WERI-Rb-1 (cell line): ENCODE results near the gene ACTL10.

ENCODE experiments used
- DNase-seq: peaks from one replicate; pipeline ENCODE4 v3.0.0-alpha.2; 2020
- H3K27ac ChIP-seq: fragments of 250-450 bp; sonication (Bioruptor Pico); 2 replicates; pipeline ENCODE4 v1.5.1; 2020; ENCODE audit warnings: mild to moderate bottlenecking, moderate library complexity
- H3K27me3 ChIP-seq: fragments of 250-450 bp; sonication (Bioruptor Pico); 2 replicates; pipeline ENCODE4 v1.5.1; 2021; ENCODE audit warnings: mild to moderate bottlenecking, low read depth, moderate library complexity; ENCODE audit not compliant: insufficient read depth, severe bottlenecking
- H3K36me3 ChIP-seq: fragments of 250-450 bp; sonication (Bioruptor Pico); 2 replicates; pipeline ENCODE4 v1.5.1; 2020; ENCODE audit warnings: mild to moderate bottlenecking, moderate library complexity
- H3K4me3 ChIP-seq: 2 replicates; pipeline ENCODE4 v1.5.1; 2011; ENCODE audit warnings: low read depth, mild to moderate bottlenecking, control low read depth, low read length
- H3K9me3 ChIP-seq: fragments of 250-450 bp; sonication (Bioruptor Pico); 2 replicates; pipeline ENCODE4 v1.5.1; 2021; ENCODE audit warnings: mild to moderate bottlenecking, moderate library complexity; ENCODE audit not compliant: severe bottlenecking
- CTCF ChIP-seq: IDR thresholded peaks from 2 replicates; pipeline ENCODE4 v1.5.1; 2011; ENCODE audit warnings: low read depth, mild to moderate bottlenecking, control low read depth, inconsistent platforms, low read length

Gene ACTL10

GRCh38 chr20:33668466-33669155 lies 1.9 kb downstream of the ACTL10 start:
- H3K27me3 ChIP-seq, result no peaks in the 10 kb centered on the region
- DNase-seq, result no peak
- TF ChIP-seq CTCF, result no peak
- no peak overlapping the region for H3K27ac ChIP-seq
- peaks cover 32% of the 10 kb centered on the region for H3K36me3 ChIP-seq
- no peak overlapping the region for H3K4me3 ChIP-seq
- H3K9me3 ChIP-seq, result no peaks in the 10 kb centered on the region

- DNase-seq, result no peak
- Histone ChIP-seq H3K27me3 (no peaks in the 10 kb centered on the region), H3K9me3 (no peaks in the 10 kb centered on the region), H3K27ac (no peak overlapping the region), H3K36me3 (peaks cover 32% of the 10 kb centered on the region), H3K4me3 (no peak overlapping the region)
- TF ChIP-seq CTCF, result no peak
These were observed 2.5 kb downstream of the ACTL10 start for GRCh38 chr20:33669224-33669623.

- Histone ChIP-seq H3K4me3 (no peak overlapping the region), H3K27ac (no peak overlapping the region), H3K27me3 (no peaks in the 10 kb centered on the region), H3K9me3 (no peaks in the 10 kb centered on the region), H3K36me3 (peaks cover 32% of the 10 kb centered on the region)
- no peak for TF ChIP-seq CTCF
- no peak for DNase-seq
These were observed 3.3 kb downstream of the ACTL10 start for GRCh38 chr20:33669873-33670640.

GRCh38 chr20:33670715-33671499 lies 4.2 kb downstream of the ACTL10 start:
- no peak overlapping the region for H3K4me3 ChIP-seq
- H3K36me3 ChIP-seq, result peaks cover 34% of the 10 kb centered on the region
- no peak overlapping the region for H3K27ac ChIP-seq
- no peaks in the 10 kb centered on the region for H3K27me3 ChIP-seq
- H3K9me3 ChIP-seq, result no peaks in the 10 kb centered on the region
- DNase-seq, result no peak
- TF ChIP-seq CTCF, result no peak

- no peak for TF ChIP-seq CTCF
- peaks cover 42% of the 10 kb centered on the region for H3K36me3 ChIP-seq
- H3K4me3 ChIP-seq, result no peak overlapping the region
- DNase-seq, result no peak
- H3K27ac ChIP-seq, result no peak overlapping the region
- H3K9me3 ChIP-seq, result no peaks in the 10 kb centered on the region
- H3K27me3 ChIP-seq, result no peaks in the 10 kb centered on the region
These were observed 5.0 kb downstream of the ACTL10 start for GRCh38 chr20:33671573-33672288.
